CD4-positive, alpha-beta memory T cell (primary cell): ENCODE results near the gene LRRC8D. TPM values are rescaled to one million over a fixed set of nuclear protein-coding genes. Genes with fewer than 3 reads are reported as not detected.

Source experiments
- CTCF ChIA-PET: fragments of 350-600 bp; sonication (Branson Sonifier 250); formaldehyde crosslinking; loops from one replicate; lab custom pipeline; 2021; ENCODE audit warnings: inconsistent platforms; ENCODE audit not compliant: partially characterized antibody; lab: Charles Lee
- POLR2A ChIA-PET: fragments of 350-600 bp; sonication (Branson Sonifier 250); formaldehyde crosslinking; loops from one replicate; lab custom pipeline; 2021; ENCODE audit not compliant: partially characterized antibody; lab: Charles Lee
- DNase-seq, 5 donors: peaks; one replicate each; pipeline versions ENCODE4 v3.0.0 to v3.0.0-alpha.2; 2020 to 2022; ENCODE audit warnings: mixed read lengths in 1 of 5
- H3K27ac ChIP-seq: one replicate; pipeline ENCODE4 v1.7.0; 2013; ENCODE audit warnings: low read depth, low read length
- H3K27me3 ChIP-seq: 2 replicates; pipeline ENCODE4 v1.7.0; 2013; ENCODE audit warnings: mild to moderate bottlenecking, low read length, moderate library complexity; ENCODE audit not compliant: insufficient read depth
- H3K36me3 ChIP-seq: 2 replicates; pipeline ENCODE4 v1.7.0; 2013; ENCODE audit warnings: mild to moderate bottlenecking, low read length, moderate library complexity; ENCODE audit not compliant: insufficient read depth
- H3K4me1 ChIP-seq: 2 replicates; pipeline ENCODE4 v1.7.0; 2013; ENCODE audit warnings: mild to moderate bottlenecking, low read length, moderate library complexity; ENCODE audit not compliant: insufficient read depth
- H3K4me3 ChIP-seq, 2 donors: one replicate each; pipeline ENCODE4 v1.7.0; 2013; ENCODE audit warnings: low read length in 2 of 2, mild to moderate bottlenecking in 1 of 2
- H3K9me3 ChIP-seq, 2 donors: one replicate each; pipeline ENCODE4 v1.7.0; 2013; ENCODE audit warnings: low read length in 2 of 2, control low read depth in 1 of 2; ENCODE audit not compliant: control insufficient read depth in 1 of 2
- H3K27ac Mint-ChIP-seq, 7 donors: one replicate each; pipeline ENCODE4 v1.8.0; 2020 to 2021; ENCODE audit warnings: mixed read lengths in 7 of 7, mild to moderate bottlenecking in 6 of 7, inconsistent platforms in 3 of 7, moderate library complexity in 3 of 7
- H3K27me3 Mint-ChIP-seq, 2 donors: one replicate each; pipeline ENCODE4 v1.8.0; 2020 to 2021; ENCODE audit warnings: mixed read lengths in 2 of 2
- H3K36me3 Mint-ChIP-seq, 2 donors: one replicate each; pipeline ENCODE4 v1.8.0; 2020 to 2021; ENCODE audit warnings: mixed read lengths in 2 of 2, inconsistent platforms in 1 of 2, mild to moderate bottlenecking in 1 of 2
- H3K4me1 Mint-ChIP-seq, 4 donors: one replicate each; pipeline ENCODE4 v1.8.0; 2020 to 2021; ENCODE audit warnings: mixed read lengths in 4 of 4, mild to moderate bottlenecking in 1 of 4
- H3K4me3 Mint-ChIP-seq, 8 donors: one replicate each; pipeline ENCODE4 v1.8.0; 2020 to 2021; ENCODE audit warnings: mixed read lengths in 8 of 8, mild to moderate bottlenecking in 7 of 8, moderate library complexity in 6 of 8, inconsistent platforms in 3 of 8
- H3K9me3 Mint-ChIP-seq, 8 donors: one replicate each; pipeline ENCODE4 v1.8.0; 2020 to 2021; ENCODE audit warnings: mixed read lengths in 8 of 8, mild to moderate bottlenecking in 5 of 8, inconsistent platforms in 3 of 8, moderate library complexity in 1 of 8
- intact Hi-C: fragments of 100-400 bp; cut with micrococcal nuclease; formaldehyde crosslinking; loops from one replicate; pipeline ENCODE4 v1.15.1; 2023
- polyA plus RNA-seq, 2 donors: library from polyadenylated mRNA; unstranded; fragments of 300-500 nt; fragmentation: Illumina TruSeq; gene quantifications; one replicate each; pipeline ENCODE4 v1.2.3, GENCODE V29; 2021
- total RNA-seq, 2 experiments: library from RNA; stranded (reverse); gene quantifications; one replicate each; pipeline ENCODE4 v1.2.3, GENCODE V29; 2021

Gene LRRC8D
- total and polyA plus RNA-seq, 4 experiments from 2014 or later = 56.8 to 72.7 (median 66.6) TPM

DNA sequence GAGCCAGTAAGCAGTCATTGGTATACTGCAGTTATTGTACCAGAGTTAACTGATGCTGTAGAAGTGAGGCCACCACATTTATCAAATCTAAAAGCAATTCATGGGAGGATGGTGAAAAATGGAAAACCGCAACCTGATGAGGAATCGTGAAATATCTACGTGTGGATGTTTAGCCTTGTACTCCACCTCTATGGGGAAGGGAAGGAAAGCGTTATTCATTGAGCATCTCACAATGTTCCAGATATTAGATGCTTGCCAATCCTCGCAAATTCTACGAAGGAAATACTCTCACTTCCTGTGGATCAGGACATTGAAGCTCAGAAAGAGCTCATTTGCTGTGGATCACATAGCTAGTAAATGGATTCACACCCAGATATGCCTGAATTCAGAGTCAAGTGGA lies 77.3 kb downstream of the LRRC8D start:
- H3K27ac ChIP-seq = no peak overlapping the region
- no peaks in the 10 kb centered on the region for H3K4me1 ChIP-seq
- Mint-ChIP-seq H3K9me3 (no peaks in the 10 kb centered on the region), H3K36me3 (peaks cover 17 to 28% of the 10 kb centered on the region in 2 donors), H3K4me1 (peaks cover 25 to 55% (median 43%) of the 10 kb centered on the region in 4 donors), H3K27ac (no peak overlapping the region), H3K4me3 (no peak overlapping the region), H3K27me3 (no peaks in the 10 kb centered on the region)
- no peaks in the 10 kb centered on the region for H3K27me3 ChIP-seq
- ChIA-PET CTCF (no interaction called here), POLR2A (interaction anchor here (2.2 kb wide), 1 partner anchor 55 kb away, joined by 7 read pairs; no protein-coding TSS in a partner anchor)
- no peaks in the 10 kb centered on the region for H3K9me3 ChIP-seq
- intact Hi-C loops = no loop called here
- H3K36me3 ChIP-seq = no peaks in the 10 kb centered on the region
- H3K4me3 ChIP-seq = no peak overlapping the region
- no peak for DNase-seq

DNA sequence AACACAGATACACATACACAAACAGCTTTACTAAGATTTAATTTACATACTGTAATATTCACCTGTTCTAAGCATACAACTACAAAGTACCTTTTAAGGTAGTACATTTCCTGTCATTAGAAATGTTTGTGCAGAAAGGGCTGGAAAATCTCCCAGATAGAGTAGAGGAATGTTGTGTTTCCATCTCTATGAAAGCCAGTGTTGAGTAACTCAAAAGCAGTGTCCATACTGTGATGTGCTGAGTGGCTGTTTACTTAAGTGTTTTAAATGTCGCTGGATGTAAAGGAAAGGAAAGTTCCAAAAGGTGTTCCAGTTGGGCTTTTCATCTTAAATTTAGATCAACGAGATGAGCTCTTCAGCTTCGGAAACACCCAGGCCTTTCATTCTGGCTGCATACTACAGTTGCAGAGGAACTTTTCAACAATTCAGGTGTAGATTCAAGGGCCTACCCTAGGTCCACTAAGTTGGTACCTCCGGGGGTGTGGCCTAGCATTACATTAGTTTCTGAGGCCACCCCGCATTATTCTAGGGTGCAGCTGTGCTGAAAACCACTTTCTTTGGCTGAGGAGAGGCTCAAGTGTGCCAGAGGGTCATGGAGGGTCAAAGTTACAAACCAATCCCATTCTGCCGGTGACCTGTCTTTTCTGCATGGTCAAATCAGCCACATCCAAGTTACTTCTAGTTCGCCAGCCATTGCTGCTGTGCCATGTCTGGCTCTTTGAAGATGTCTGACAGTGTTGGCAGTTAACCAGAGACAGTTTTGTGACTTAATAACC lies 78.1 kb downstream of the LRRC8D start:
- no peaks in the 10 kb centered on the region for H3K9me3 Mint-ChIP-seq

DNA sequence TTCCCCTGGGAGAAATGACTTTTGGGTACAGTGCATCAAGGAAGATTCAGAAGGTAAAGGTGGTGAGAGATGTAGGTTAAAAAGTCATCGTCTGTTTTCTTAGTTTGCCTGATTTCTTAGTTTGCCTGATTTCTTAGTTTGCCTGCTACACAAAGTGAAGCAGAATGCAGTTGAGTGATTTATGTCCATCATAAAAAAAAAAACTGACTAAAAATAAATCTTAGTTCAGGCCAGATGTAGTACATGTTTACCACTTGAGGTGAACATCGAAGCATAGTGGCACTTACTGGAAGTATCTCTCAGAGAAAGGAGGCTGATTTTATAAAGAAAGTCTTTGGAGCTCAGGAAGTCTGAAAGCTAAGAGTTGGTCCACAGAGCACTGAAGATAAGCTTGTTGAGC lies 79.5 kb downstream of the LRRC8D start:
- H3K27me3 ChIP-seq = no peaks in the 10 kb centered on the region
- Mint-ChIP-seq H3K36me3 (peaks cover 17 to 21% of the 10 kb centered on the region in 2 donors), H3K4me1 (peaks cover 36 to 72% (median 50%) of the 10 kb centered on the region in 4 donors), H3K27ac (no peak overlapping the region), H3K27me3 (no peaks in the 10 kb centered on the region), H3K4me3 (no peak overlapping the region), H3K9me3 (no peaks in the 10 kb centered on the region)
- H3K27ac ChIP-seq = no peak overlapping the region
- no peaks in the 10 kb centered on the region for H3K4me1 ChIP-seq
- no peaks in the 10 kb centered on the region for H3K9me3 ChIP-seq
- DNase-seq = no peak
- ChIA-PET POLR2A (interaction anchor here (2.2 kb wide), 1 partner anchor 57 kb away, joined by 7 read pairs; no protein-coding TSS in a partner anchor), CTCF (interaction anchor here (1.7 kb wide), 1 partner anchor 57 kb away, joined by 4 read pairs; no protein-coding TSS in a partner anchor)
- intact Hi-C loops = no loop called here
- no peak overlapping the region for H3K4me3 ChIP-seq
- H3K36me3 ChIP-seq = no peaks in the 10 kb centered on the region

More for the DNA sequence above, 78.1 kb downstream of the LRRC8D start:
- H3K36me3 Mint-ChIP-seq = peaks cover 17 to 27% of the 10 kb centered on the region in 2 donors
- H3K4me3 Mint-ChIP-seq = no peak overlapping the region
- H3K4me1 Mint-ChIP-seq = peaks cover 31 to 61% (median 47%) of the 10 kb centered on the region in 4 donors
- DNase-seq = no peak
- Histone ChIP-seq H3K27me3 (no peaks in the 10 kb centered on the region), H3K27ac (no peak overlapping the region), H3K9me3 (no peaks in the 10 kb centered on the region), H3K4me1 (no peaks in the 10 kb centered on the region), H3K36me3 (no peaks in the 10 kb centered on the region), H3K4me3 (no peak overlapping the region)
- intact Hi-C loops = no loop called here
- H3K27me3 Mint-ChIP-seq = no peaks in the 10 kb centered on the region
- CTCF ChIA-PET = interaction anchor here (1.5 to 1.7 kb wide), 2 partner anchors 23 to 55 kb away, joined by 4 to 5 read pairs; no protein-coding TSS in a partner anchor
- POLR2A ChIA-PET = interaction anchor here (2.2 kb wide), 1 partner anchor 55 kb away, joined by 7 read pairs; no protein-coding TSS in a partner anchor
- H3K27ac Mint-ChIP-seq = peak overlapping the region in 3 of 7 donors; percentile 3 to 31 (median 16)

DNA sequence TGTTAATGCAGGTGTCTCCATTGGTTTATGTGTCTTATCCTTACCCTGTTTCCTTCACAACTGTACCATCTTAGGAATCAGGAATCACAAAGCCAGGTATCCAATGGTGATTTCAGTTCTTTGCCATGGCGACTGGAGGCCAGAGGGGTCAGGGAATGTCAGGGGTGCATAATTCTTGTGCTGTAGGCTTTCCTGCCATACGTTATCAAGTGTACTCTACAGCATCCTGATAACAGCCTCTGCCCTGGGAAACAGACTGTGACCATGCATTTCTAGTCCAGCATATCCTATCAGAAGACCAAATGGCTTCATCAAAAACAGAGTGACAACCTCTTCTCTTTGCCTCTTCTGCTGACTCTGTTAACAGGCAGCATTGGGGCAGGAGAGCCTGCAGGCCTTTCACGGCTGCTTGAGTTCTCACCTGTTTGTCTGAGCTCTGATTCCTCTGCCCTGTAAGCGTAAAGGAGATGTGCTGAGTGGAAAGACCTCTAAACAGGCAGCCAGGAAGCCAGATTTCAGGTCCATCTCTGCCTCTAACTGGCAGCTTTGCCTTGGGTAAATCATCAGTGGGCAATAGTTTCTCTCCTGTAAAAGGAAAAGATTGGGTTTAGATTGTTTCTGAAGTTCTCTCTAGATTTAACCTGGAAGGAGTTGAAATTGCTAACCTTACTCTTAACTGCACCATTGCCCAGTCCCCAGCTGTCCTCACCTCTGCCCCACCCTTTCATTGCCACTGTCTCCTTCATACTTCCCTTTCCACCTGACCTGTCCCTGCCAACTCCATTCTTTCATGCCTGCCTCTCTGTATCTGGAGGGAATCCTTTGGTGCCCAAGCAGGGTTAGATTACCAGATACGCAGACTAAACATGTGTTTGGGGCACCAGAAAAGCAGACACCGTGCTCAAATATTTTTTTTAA lies 80.2 kb downstream of the LRRC8D start:
- ChIA-PET POLR2A (no interaction called here), CTCF (no interaction called here)
- Histone ChIP-seq H3K4me1 (no peaks in the 10 kb centered on the region), H3K4me3 (no peak overlapping the region), H3K9me3 (no peaks in the 10 kb centered on the region), H3K27ac (no peak overlapping the region), H3K27me3 (no peaks in the 10 kb centered on the region), H3K36me3 (no peaks in the 10 kb centered on the region)
- H3K27ac Mint-ChIP-seq = peak overlapping the region in 4 of 7 donors; percentile 9 to 70 (median 64)
- no peak for DNase-seq
- H3K9me3 Mint-ChIP-seq = no peaks in the 10 kb centered on the region
- no peaks in the 10 kb centered on the region for H3K27me3 Mint-ChIP-seq
- no peak overlapping the region for H3K4me3 Mint-ChIP-seq
- intact Hi-C loops = no loop called here
- H3K36me3 Mint-ChIP-seq = peaks cover 16 to 21% of the 10 kb centered on the region in 2 donors
- H3K4me1 Mint-ChIP-seq = peaks cover 39 to 76% (median 54%) of the 10 kb centered on the region in 4 donors

DNA sequence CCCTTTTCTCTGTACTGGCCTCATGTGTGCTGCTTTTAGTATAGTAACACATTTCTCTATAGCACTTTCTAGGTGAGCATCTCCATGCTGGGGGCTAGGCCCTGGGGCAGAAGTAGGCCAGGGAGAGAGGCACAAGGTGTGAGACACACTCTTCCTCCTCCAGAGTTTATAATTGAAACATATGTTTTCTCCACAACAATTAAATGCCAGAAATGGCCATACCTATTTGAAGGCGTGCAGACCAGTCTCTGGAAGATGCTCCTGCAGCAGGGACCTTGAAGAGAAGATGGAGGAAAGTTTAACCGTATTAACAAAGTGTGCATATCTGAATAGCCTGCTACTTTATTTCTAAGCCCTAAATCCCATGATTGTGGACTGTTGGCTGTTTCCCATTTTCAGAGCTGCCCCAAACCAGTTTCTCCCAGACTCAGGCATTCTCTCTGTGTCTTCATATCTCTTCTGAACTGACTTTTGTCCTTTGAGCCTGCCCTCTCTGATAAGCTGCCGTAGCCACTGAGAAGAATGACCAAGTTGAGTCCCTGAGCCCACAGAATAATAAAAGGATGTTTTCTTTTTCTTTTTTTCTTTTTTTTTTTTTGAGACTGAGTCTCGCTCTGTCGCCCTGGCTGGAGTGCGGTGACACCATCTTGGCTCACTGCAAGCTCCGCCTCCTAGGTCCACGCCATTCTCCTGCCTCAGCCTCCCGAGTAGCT lies 81.3 kb downstream of the LRRC8D start:
- CTCF ChIA-PET = no interaction called here
- no peak for DNase-seq
- Histone ChIP-seq H3K4me3 (no peak overlapping the region), H3K27me3 (no peaks in the 10 kb centered on the region), H3K27ac (no peak overlapping the region), H3K4me1 (no peaks in the 10 kb centered on the region), H3K36me3 (no peaks in the 10 kb centered on the region), H3K9me3 (no peaks in the 10 kb centered on the region)
- Mint-ChIP-seq H3K4me1 (peaks cover 38 to 76% (median 58%) of the 10 kb centered on the region in 4 donors), H3K36me3 (peaks cover 16 to 23% of the 10 kb centered on the region in 2 donors), H3K9me3 (no peaks in the 10 kb centered on the region), H3K27me3 (no peaks in the 10 kb centered on the region), H3K4me3 (no peak overlapping the region), H3K27ac (peak overlapping the region in 5 of 7 donors; percentile 8 to 72 (median 54))
- intact Hi-C loops = no loop called here
- POLR2A ChIA-PET = no interaction called here

DNA sequence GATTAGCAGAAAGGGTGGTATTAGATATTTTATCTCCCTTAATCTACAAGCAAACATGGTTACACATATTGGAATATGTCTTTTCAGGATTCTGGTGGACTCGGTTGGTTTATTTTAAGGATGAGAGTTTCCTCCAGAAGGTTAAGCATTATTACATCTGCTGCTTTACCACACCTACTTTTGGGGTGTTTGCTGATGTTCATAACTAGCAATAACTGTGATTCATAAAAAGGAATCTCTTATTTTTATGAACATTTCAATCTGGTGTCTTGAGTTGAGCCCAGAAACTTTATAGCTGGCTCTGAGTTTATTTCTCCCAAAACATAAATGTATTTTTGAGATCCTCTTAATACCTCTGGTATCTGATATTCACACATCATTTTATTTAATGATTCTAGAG lies 82.7 kb downstream of the LRRC8D start:
- H3K27ac ChIP-seq = no peak overlapping the region
- CTCF ChIA-PET = no interaction called here
- no peaks in the 10 kb centered on the region for H3K9me3 ChIP-seq
- intact Hi-C loops = no loop called here
- H3K9me3 Mint-ChIP-seq = no peaks in the 10 kb centered on the region
- no peak overlapping the region for H3K4me3 Mint-ChIP-seq
- no peaks in the 10 kb centered on the region for H3K36me3 ChIP-seq
- H3K4me1 Mint-ChIP-seq = peaks cover 40 to 82% (median 65%) of the 10 kb centered on the region in 4 donors
- peaks cover 16 to 27% of the 10 kb centered on the region in 2 donors for H3K36me3 Mint-ChIP-seq
- POLR2A ChIA-PET = no interaction called here
- H3K4me3 ChIP-seq = no peak overlapping the region
- H3K27me3 Mint-ChIP-seq = no peaks in the 10 kb centered on the region
- no peak for DNase-seq
- peak overlapping the region in 1 of 7 donors; percentile 52 for H3K27ac Mint-ChIP-seq
- no peaks in the 10 kb centered on the region for H3K27me3 ChIP-seq
- H3K4me1 ChIP-seq = peaks cover 4% of the 10 kb centered on the region
